IPS DF 4.7 (cell line): ENCODE results near the gene FAM120C.

ENCODE experiments used
- DNase-seq: peaks from one replicate; pipeline ENCODE4 v3.0.0-alpha.2; 2013; ENCODE audit warnings: low spot score; ENCODE audit errors: extremely low read depth

The FAM120C gene

DNA sequence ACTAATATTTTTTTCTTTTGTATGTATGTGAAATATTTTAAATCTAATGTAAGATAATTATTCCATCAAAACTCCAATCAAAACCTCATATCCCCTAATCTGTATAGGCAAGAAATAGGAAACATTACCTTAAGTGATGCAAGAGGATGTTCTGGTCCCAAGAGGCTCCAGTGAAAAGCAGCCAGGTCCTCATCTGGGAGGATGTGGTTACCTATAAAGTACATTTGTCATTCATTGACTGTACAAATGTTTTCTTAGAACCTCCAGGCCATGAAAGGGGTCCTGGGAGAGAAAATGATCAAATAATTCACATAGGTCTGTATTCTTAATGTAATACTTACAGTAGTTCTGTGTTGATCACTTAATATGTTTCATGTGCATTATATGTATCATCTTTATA is 25.5 kb downstream of the FAM120C start:
- DNase-seq, result no peak

- no peak for DNase-seq
Measured at GRCh38 chrX:54134269-54134668, 48.8 kb downstream of the FAM120C start.

DNA sequence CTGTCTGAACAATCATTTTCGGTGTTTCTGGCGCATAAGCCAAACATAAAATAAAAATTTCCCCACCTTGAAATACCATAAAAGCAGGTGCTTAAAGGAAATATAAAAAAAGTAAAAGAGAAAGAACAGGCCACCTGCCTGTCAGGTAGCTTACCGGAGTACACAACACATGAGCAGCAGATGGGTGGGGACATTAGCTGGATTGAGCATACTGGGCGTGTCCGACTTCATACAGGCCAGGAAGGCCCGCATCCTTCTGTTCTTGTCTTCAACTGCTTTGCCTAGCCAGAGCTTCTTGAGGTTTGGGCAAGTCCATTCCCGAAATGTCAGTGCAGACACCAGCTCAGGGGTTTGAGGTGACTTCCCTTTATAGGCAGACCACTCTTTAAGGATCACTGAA is 66.7 kb downstream of the FAM120C start:
- no peak for DNase-seq

GRCh38 chrX:54093571-54093970 is 89.5 kb downstream of the FAM120C start:
- DNase-seq, result no peak

DNA sequence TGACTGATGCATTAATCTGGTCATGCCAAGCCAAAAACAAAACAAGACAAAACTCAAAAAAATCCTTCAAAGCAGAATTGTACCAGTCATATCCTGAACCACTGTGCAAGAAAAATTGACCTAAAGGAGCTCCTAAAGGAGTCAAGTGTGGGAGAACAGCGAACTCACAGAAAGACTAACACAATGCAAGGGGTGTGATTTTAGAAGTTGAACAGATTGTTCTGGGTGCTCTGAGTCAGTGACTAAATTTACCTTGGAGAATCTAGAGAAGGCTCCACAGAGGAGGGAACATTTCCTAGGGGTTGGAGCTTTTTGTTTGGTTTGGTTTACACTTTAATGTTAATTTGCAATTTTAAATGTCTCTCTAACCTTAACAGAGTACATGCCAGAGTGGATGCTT is 89.9 kb downstream of the FAM120C start:
- no peak for DNase-seq

- no peak for DNase-seq
Measured at GRCh38 chrX:54090880-54091279, 92.2 kb downstream of the FAM120C start.

GRCh38 chrX:54089191-54089590 is 93.9 kb downstream of the FAM120C start:
- DNase-seq, result no peak

- DNase-seq, result no peak
Measured at GRCh38 chrX:54087661-54088060, 95.4 kb downstream of the FAM120C start.

DNA sequence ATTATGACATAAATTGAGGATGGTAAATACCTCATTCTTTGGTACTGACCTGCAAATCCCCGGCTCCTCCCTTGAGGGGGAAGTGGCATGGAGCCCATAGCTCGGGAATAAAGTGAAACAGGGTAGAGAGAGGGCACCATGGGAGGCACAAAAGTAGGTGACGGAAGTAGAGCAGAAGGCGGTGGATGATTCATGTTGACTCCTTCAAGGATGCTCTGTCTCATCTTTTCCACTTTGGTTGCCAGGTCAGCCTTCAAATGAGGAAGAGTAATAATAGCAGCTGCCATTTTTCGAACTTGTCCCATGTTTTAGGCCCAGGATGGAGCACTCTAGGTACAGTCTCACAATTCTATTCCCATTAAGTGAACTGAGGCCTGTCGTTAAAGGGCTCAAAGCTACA is 97.4 kb downstream of the FAM120C start:
- no peak for DNase-seq

DNA sequence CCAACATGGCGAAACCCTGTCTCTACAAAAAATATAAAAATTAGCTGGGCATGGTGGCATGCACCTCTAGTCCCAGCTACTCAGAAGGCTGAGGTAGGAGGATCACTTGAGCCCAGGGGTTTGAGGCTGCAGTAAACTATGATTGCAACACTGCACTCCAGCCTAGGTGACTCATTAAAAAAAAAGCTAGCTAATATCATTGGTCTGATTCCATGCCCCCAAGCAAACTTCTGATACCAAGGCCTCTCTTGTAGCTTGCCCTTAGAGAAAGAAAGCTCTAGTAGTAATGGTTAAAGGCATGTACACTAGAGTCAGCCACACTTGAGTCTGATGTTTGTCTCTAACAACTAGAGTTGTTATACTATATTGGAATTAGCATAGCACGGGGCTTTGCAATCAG is 106.2 kb downstream of the FAM120C start:
- DNase-seq, result no peak

GRCh38 chrX:54074826-54075225 is 108.2 kb downstream of the FAM120C start:
- no peak for DNase-seq

- DNase-seq, result no peak
Measured at GRCh38 chrX:54067766-54068165, 115.3 kb downstream of the FAM120C start.

DNA sequence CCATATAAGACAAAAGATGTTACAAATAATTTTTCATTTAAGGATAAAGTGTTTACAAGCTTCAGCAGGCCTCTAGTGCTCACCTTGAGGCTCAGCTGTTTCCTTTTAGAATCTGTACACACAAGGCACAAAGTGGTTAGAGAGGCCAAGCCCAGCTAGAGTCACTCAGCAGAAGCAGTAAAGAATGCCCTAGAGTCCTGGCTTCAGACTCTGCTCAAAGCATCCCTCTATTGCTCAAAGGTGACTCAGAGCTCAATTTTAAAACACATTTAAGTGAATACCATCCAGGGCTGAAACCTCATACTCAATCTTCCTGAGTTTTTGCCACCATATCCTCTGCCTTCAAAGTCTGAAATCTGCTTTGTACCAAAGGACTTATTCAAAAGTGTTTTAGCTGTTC is 116.2 kb downstream of the FAM120C start:
- no peak for DNase-seq

GRCh38 chrX:54064564-54064963 is 118.5 kb downstream of the FAM120C start:
- DNase-seq, result no peak

DNA sequence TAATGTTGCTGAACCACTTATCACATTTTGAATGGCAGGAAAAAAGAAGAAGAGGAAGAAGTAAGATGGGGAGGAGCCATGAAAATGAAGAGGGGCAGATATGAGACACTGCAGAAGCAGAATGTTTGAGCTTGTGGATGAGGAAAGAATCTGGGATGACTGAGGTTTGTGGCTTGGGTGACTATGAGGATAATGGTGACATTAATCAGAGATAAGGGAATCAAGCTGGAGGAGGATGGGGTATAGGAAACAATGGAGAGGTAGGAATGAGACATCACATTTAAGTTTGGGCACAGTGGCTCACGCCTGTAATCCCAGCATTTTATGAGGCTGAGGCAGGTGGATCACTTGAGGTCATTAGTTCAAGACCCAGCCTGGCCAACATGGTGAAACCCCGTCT is 119.7 kb downstream of the FAM120C start:
- no peak for DNase-seq

DNA sequence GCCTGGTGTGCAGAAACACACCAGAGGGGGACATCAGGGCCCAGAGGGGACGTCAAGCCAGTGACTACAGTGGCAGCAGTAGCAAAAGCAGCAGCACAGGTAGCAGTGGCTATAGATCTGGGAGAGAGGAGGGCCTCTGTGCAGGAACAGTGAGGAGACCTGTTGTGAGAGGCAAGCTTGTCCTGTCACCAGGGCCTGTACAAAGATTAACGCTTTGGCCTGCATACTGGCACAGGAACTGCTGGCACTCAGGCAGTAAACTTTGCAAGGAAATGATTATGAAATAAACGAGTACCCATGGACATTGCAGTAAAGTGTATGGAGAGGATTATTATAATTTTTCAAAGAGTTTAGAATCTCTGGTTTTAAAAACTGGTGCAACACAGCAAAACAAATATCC is 133.3 kb downstream of the FAM120C start:
- no peak for DNase-seq

GRCh38 chrX:54048412-54048811 is 134.6 kb downstream of the FAM120C start:
- no peak for DNase-seq

- no peak for DNase-seq
Measured at GRCh38 chrX:54045563-54046228, 137.4 kb downstream of the FAM120C start.

DNA sequence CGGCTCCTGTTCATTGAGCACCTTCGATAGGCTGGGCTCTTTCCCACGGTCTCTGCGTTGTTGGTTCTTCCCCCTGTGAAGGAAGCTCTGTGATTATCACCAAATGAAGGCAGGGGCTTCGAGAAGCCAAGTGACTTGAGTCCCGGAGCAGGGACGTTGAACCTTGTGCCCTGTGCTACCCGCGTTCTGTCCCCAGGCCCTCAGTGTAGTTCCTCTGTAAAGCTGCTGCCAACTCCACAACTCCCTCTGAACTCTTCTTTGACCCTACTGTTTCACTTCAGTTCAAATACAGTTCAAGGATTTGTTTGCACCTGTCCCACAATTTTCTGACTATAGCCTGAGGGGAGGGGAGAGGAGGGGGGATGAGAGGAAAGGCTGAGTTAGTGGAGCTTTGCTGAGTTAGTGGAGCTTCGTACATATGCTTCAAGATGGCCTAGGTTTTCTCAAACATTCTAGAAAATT is 138.1 kb downstream of the FAM120C start:
- no peak for DNase-seq

GRCh38 chrX:54044126-54044876 is 138.8 kb downstream of the FAM120C start, which contains the start of gene PHF8:
TSS of gene PHF8 (minus strand) at chrX:54044473. CDS start at chrX:54042728, 1,745 bp downstream.
- no peak for DNase-seq

GRCh38 chrX:54043541-54044125 is 139.4 kb downstream of the FAM120C start:
- no peak for DNase-seq

GRCh38 chrX:54043056-54043455 is 140.0 kb downstream of the FAM120C start:
- DNase-seq, result no peak
